Measurements from ENCODE around the gene PDPK1.
"Not testable (repeated sequence)": the region's sequence is repeated elsewhere in the genome, so short reads cannot be mapped to it uniquely, and the experiment has no call there.

DNA sequence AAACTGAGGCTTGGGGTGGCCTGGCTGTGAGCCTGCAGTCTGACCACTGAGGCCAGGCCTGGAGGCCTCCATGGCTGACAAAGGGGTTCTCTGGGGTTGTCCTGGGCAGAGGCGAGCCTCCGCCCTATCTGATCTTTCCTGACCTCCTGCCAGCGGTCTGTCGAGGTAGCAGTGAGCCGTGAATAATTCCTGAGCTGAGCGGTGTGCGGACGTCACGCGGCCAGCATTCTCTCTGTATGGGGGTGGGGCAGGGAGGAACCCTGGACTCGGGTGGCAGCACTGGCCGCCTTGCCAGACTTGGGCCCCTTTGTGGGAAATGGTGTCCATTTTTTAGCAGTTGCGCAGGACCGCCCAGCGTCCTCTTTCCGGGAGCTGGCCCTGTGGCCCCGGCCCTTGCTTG, 74.1 kb downstream of the PDPK1 start:
- TF ChIP-seq, protein P1, sequence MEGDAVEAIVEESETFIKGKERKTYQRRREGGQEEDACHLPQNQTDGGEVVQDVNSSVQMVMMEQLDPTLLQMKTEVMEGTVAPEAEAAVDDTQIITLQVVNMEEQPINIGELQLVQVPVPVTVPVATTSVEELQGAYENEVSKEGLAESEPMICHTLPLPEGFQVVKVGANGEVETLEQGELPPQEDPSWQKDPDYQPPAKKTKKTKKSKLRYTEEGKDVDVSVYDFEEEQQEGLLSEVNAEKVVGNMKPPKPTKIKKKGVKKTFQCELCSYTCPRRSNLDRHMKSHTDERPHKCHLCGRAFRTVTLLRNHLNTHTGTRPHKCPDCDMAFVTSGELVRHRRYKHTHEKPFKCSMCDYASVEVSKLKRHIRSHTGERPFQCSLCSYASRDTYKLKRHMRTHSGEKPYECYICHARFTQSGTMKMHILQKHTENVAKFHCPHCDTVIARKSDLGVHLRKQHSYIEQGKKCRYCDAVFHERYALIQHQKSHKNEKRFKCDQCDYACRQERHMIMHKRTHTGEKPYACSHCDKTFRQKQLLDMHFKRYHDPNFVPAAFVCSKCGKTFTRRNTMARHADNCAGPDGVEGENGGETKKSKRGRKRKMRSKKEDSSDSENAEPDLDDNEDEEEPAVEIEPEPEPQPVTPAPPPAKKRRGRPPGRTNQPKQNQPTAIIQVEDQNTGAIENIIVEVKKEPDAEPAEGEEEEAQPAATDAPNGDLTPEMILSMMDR (IDR thresholded peaks at IDR 0.05) = not testable (repeated sequence)
- not testable (repeated sequence) for TF ChIP-seq ZFX (IDR thresholded peaks at IDR 0.05; ENCODE audit: borderline replicate concordance)
